Cardiac muscle cell (in vitro differentiated cells and primary cell): ENCODE results near the gene PRKX. TPM values are rescaled to one million over a fixed set of nuclear protein-coding genes. Genes with fewer than 3 reads are reported as not detected.
A peak's percentile ranks its signal among the peaks of the same experiment; 100 is the strongest.

Experiments
- DNase-seq, 2 donors: peaks; one replicate each; pipeline versions ENCODE4 v3.0.0 to v3.0.0-alpha.2; 2010 to 2017; ENCODE audit warnings: low read depth in 1 of 2, low spot score in 1 of 2
- H3K27ac ChIP-seq: fragments of 200-600 bp; sonication (generic); 2 replicates; pipeline ENCODE4 v1.5.1; 2016
- H3K27me3 ChIP-seq: fragments of 200-600 bp; sonication (generic); 2 replicates; pipeline ENCODE4 v1.6.0; 2016; ENCODE audit warnings: control low read depth
- H3K36me3 ChIP-seq: fragments of 200-600 bp; sonication (generic); 2 replicates; pipeline ENCODE4 v1.5.1; 2016; ENCODE audit warnings: control low read depth
- H3K4me1 ChIP-seq: fragments of 200-600 bp; sonication (generic); 2 replicates; pipeline ENCODE4 v1.8.1; 2017; ENCODE audit warnings: low read depth, mild to moderate bottlenecking, mixed run types
- H3K4me3 ChIP-seq: fragments of 200-600 bp; sonication (generic); 2 replicates; pipeline ENCODE4 v1.5.1; 2016; ENCODE audit warnings: mild to moderate bottlenecking
- H3K9me3 ChIP-seq: fragments of 200-600 bp; sonication (generic); 2 replicates; pipeline ENCODE4 v1.5.1; 2017; ENCODE audit warnings: low read depth, mild to moderate bottlenecking, control low read depth
- polyA plus RNA-seq: library from polyadenylated mRNA; unstranded; fragments of >200 nt; fragmentation: Nextera tagmentation; extraction: Ambion mirVana; gene quantifications from 2 replicates; pipeline ENCODE4 v1.2.1, GENCODE V29; 2016
- total RNA-seq: library from RNA; depleted of rRNA; stranded (reverse); fragments of >200 nt; gene quantifications from 2 replicates; pipeline ENCODE4 v1.2.3, GENCODE V29; 2016
- TF ChIP-seq, protein P1 (sequence below): IDR thresholded peaks from 2 replicates; pipeline ENCODE4 v1.5.1; 2012; ENCODE audit warnings: low read depth, mild to moderate bottlenecking, low read length

Gene PRKX
- total and polyA plus RNA-seq, 2 experiments from 2014 or later: 8.4 to 12.2 TPM

DNA sequence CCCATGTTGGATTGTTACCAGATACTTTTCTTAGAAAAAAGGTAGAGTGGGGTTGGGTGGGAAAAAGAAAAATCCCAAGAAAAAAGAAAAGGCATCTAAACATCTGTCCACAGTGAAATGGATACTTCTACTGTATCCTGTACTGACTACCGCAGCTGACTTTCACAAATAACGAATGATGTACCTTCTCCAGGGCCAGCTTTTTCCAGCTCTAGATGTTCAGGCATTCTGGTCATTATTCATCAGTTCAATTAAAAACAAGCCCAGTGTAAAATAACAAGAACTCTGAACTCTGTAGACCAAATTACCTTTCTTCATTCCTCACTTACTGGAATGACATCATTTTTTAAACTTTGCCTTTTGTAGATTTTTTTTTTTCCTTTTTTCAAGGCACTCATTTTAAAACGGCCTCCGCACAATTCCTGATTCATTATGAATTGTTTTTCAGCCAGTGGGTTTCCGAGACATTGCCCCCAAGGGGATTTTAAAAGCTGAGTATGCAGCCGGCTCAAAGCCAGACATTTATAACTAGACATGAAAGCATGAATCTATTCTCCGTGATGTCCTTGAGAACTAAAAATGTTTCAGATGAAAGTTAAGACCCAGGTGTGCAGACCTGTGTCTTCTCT, 113.5 kb downstream of the PRKX start:
- no peaks in the 10 kb centered on the region for H3K36me3 ChIP-seq
- no peak overlapping the region for H3K4me3 ChIP-seq
- H3K27ac ChIP-seq: no peak overlapping the region
- no peaks in the 10 kb centered on the region for H3K9me3 ChIP-seq
- TF ChIP-seq, protein P1, sequence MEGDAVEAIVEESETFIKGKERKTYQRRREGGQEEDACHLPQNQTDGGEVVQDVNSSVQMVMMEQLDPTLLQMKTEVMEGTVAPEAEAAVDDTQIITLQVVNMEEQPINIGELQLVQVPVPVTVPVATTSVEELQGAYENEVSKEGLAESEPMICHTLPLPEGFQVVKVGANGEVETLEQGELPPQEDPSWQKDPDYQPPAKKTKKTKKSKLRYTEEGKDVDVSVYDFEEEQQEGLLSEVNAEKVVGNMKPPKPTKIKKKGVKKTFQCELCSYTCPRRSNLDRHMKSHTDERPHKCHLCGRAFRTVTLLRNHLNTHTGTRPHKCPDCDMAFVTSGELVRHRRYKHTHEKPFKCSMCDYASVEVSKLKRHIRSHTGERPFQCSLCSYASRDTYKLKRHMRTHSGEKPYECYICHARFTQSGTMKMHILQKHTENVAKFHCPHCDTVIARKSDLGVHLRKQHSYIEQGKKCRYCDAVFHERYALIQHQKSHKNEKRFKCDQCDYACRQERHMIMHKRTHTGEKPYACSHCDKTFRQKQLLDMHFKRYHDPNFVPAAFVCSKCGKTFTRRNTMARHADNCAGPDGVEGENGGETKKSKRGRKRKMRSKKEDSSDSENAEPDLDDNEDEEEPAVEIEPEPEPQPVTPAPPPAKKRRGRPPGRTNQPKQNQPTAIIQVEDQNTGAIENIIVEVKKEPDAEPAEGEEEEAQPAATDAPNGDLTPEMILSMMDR: no peak
- peak in 1 of 2 donors; percentile 20 for DNase-seq
- no peaks in the 10 kb centered on the region for H3K27me3 ChIP-seq
- no peaks in the 10 kb centered on the region for H3K4me1 ChIP-seq

DNA sequence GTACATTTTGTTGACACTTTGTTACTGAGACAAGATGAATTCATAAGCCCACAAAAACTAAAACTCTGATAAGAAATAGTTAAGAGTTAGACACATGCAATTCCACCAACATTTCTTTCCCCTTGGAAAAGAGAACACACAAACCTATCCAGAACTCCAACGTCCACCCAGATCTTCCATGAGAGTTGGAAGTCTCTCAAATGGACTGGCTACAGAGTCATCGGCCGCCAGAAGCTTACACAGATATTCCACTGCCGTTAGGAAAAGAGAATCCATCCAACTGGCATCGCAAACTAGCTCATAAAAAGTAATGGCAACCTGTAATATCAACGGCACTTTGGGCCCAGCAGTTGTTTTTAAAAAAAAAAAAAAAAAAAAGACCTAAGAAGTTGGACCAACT, 114.7 kb downstream of the PRKX start:
- H3K27ac ChIP-seq: no peak overlapping the region

DNA sequence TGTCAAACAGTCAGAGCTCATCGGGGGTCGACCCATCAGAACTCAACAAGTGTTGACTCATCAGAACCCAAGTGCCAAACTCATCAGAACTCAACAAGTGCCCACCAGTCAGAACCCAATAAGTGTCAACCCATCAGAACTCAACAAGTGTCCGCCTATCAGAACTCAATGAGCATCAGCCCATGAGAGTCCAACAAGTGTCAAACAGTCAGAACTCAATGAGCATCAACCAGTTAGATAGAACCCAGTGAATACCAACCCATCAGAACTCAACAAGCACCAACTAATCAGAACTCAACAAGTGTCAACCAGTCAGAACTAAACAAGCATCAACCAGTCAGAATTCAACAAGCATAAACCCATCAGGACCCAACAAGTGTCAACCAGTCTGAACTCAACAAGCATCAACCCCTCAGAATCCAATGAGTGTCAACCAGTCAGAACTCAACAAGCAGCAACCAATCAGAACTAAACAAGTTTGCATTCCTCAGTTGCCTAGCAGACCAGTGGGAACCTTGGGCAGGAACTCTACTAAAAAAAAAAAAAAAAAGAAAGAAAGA, 115.3 kb downstream of the PRKX start:
- Histone ChIP-seq H3K4me3 (no peak overlapping the region), H3K27me3 (no peaks in the 10 kb centered on the region), H3K36me3 (no peaks in the 10 kb centered on the region), H3K9me3 (no peaks in the 10 kb centered on the region), H3K27ac (no peak overlapping the region), H3K4me1 (no peaks in the 10 kb centered on the region)
- no peak for DNase-seq
- TF ChIP-seq, protein P1: no peak

More for the DNA sequence above, 114.7 kb downstream of the PRKX start:
- H3K27me3 ChIP-seq: no peaks in the 10 kb centered on the region
- H3K36me3 ChIP-seq: no peaks in the 10 kb centered on the region
- no peak overlapping the region for H3K4me3 ChIP-seq
- no peak for DNase-seq
- H3K9me3 ChIP-seq: no peaks in the 10 kb centered on the region
- no peaks in the 10 kb centered on the region for H3K4me1 ChIP-seq
- TF ChIP-seq, protein P1: no peak

DNA sequence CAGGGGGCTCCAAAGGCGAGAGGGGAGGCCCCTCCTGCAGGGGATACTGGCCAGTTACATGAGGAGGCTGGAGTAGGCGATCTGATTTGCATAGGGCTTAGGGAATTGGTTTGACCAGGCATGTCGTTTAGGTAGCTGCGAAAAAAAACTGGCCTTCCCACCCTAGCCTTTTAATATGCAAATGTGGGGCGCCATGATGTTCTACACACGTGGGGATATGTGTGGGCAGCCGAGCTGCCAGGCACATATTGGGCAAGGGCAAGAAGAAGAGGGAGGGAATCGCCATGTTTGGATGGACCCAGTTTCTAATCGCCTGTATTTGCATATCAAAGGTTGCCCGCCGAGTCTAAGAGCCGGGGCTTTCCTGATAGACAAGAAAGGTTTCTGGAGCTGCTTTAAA, 121.3 kb downstream of the PRKX start:
- H3K27me3 ChIP-seq: no peaks in the 10 kb centered on the region
- H3K4me1 ChIP-seq: no peaks in the 10 kb centered on the region
- no peak overlapping the region for H3K4me3 ChIP-seq
- no peaks in the 10 kb centered on the region for H3K36me3 ChIP-seq
- H3K27ac ChIP-seq: no peak overlapping the region
- H3K9me3 ChIP-seq: no peaks in the 10 kb centered on the region
- TF ChIP-seq, protein P1: no peak
- peak in 1 of 2 donors; percentile 2 for DNase-seq

DNA sequence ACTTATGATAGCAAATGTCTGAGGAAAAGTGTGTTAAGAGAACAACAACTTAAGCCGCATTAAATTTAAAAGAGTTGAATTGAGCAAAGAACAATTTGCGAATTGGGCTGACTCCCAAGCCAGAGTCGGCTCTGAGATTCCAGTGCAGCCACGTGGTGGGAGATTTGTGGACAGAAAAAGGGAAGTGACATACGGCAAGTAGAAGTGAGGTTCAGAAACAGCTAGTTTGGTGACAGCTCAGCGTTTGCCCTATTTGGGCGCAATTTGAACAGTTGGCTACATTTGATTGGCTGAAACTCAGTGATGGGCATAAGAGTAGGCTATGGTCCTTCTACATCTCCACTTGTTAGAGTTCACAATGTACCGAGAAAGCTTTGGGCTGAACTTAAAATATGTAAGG, 124.0 kb downstream of the PRKX start:
- no peaks in the 10 kb centered on the region for H3K4me1 ChIP-seq
- no peak overlapping the region for H3K27ac ChIP-seq
- no peak for DNase-seq
- no peaks in the 10 kb centered on the region for H3K36me3 ChIP-seq
- no peaks in the 10 kb centered on the region for H3K27me3 ChIP-seq
- H3K4me3 ChIP-seq: no peak overlapping the region
- TF ChIP-seq, protein P1: no peak
- H3K9me3 ChIP-seq: no peaks in the 10 kb centered on the region
